Ishikawa (cell line): ENCODE results near the gene PLIN1.

Source experiments
- CEBPB ChIP-seq: IDR thresholded peaks from 2 replicates; pipeline ENCODE4 v1.6.1; 2012
- CREB1 ChIP-seq: IDR thresholded peaks from 2 replicates; pipeline ENCODE4 v1.6.1; 2012; ENCODE audit warnings: low read depth
- EGR1 ChIP-seq: IDR thresholded peaks from 2 replicates; pipeline ENCODE4 v1.6.1; 2012
- EP300 ChIP-seq: IDR thresholded peaks from 2 replicates; pipeline ENCODE4 v1.6.1; 2012; ENCODE audit warnings: borderline replicate concordance
- FOXM1 ChIP-seq: IDR thresholded peaks from 2 replicates; pipeline ENCODE4 v1.6.1; 2012; ENCODE audit warnings: low read depth, borderline replicate concordance
- MAX ChIP-seq: IDR thresholded peaks from 2 replicates; pipeline ENCODE4 v1.6.1; 2012
- NFIC ChIP-seq: IDR thresholded peaks from 2 replicates; pipeline ENCODE4 v1.6.1; 2012
- RAD21 ChIP-seq: IDR thresholded peaks from 2 replicates; pipeline ENCODE4 v1.6.1; 2012; ENCODE audit warnings: low read depth
- REST ChIP-seq: IDR thresholded peaks from 2 replicates; pipeline ENCODE4 v1.6.1; 2012; ENCODE audit warnings: low read depth, mild to moderate bottlenecking
- TAF1 ChIP-seq: IDR thresholded peaks from 2 replicates; pipeline ENCODE4 v1.6.1; 2012; ENCODE audit warnings: low read depth, mild to moderate bottlenecking
- TCF12 ChIP-seq: IDR thresholded peaks from 2 replicates; pipeline ENCODE4 v1.6.1; 2012; ENCODE audit warnings: low read depth
- TEAD4 ChIP-seq: IDR thresholded peaks from 2 replicates; pipeline ENCODE4 v1.6.1; 2012
- USF1 ChIP-seq: IDR thresholded peaks from 2 replicates; pipeline ENCODE4 v1.6.1; 2012
- YY1 ChIP-seq: IDR thresholded peaks from 2 replicates; pipeline ENCODE4 v1.6.1; 2012; ENCODE audit warnings: low read depth
- ZBTB7A ChIP-seq: IDR thresholded peaks from 2 replicates; pipeline ENCODE4 v1.6.1; 2012; ENCODE audit warnings: low read depth

PLIN1 gene

GRCh38 chr15:89723031-89723430, 43.9 kb upstream of the PLIN1 start:
- TF ChIP-seq EP300 = no peak

GRCh38 chr15:89714775-89715174, 35.6 kb upstream of the PLIN1 start:
- TF ChIP-seq EGR1 (no peak), MAX (no peak), RAD21 (no peak), CREB1 (no peak), FOXM1 (no peak), NFIC (no peak), USF1 (no peak), TAF1 (no peak), REST (no peak), TCF12 (no peak), CEBPB (no peak), ZBTB7A (no peak), YY1 (no peak)

- TF ChIP-seq RAD21 = no peak
- no peak for TF ChIP-seq TAF1
- no peak for TF ChIP-seq FOXM1
- no peak for TF ChIP-seq TCF12
- no peak for TF ChIP-seq ZBTB7A
- TF ChIP-seq YY1 = no peak
- no peak for TF ChIP-seq EGR1
- TF ChIP-seq CEBPB = no peak
- no peak for TF ChIP-seq USF1
Observed at GRCh38 chr15:89707577-89707976, 28.4 kb upstream of the PLIN1 start.

GRCh38 chr15:89704411-89704810, 25.2 kb upstream of the PLIN1 start:
- TF ChIP-seq TAF1 (no peak), CREB1 (no peak)

GRCh38 chr15:89695198-89695597, 16.0 kb upstream of the PLIN1 start:
- TF ChIP-seq TCF12 (no peak), YY1 (no peak), ZBTB7A (no peak), CREB1 (no peak), TEAD4 (no peak), USF1 (no peak), MAX (no peak), RAD21 (no peak)

GRCh38 chr15:89693696-89694095, 14.5 kb upstream of the PLIN1 start:
- TF ChIP-seq TCF12 = no peak
- no peak for TF ChIP-seq EGR1
- TF ChIP-seq EP300 = no peak
- no peak for TF ChIP-seq TAF1
- no peak for TF ChIP-seq NFIC
- no peak for TF ChIP-seq TEAD4
- no peak for TF ChIP-seq RAD21
- TF ChIP-seq YY1 = no peak
- no peak for TF ChIP-seq USF1
- TF ChIP-seq MAX = no peak
- TF ChIP-seq CREB1 = no peak
- no peak for TF ChIP-seq REST
- no peak for TF ChIP-seq ZBTB7A
- no peak for TF ChIP-seq CEBPB
- TF ChIP-seq FOXM1 = no peak
